ENCODE measurements around the gene PHF20. TPM values are rescaled to one million over a fixed set of nuclear protein-coding genes. Genes with fewer than 3 reads are reported as not detected.
"Not testable (repeated sequence)": the region's sequence is repeated elsewhere in the genome, so short reads cannot be mapped to it uniquely, and the experiment has no call there.

PHF20 gene
- total RNA-seq, 2 experiments from 2014 or later, result 42.7 to 48.3 TPM

- peaks cover 34% of the 10 kb centered on the region for H3K36me3 Mint-ChIP-seq (ENCODE audit: low read depth)
- CTCF ChIA-PET, result interaction anchor here (5.3 kb wide), 1 partner anchor 13 kb away, joined by 27 read pairs; the partner anchor contains the start of gene SCAND1
These were observed 169.8 kb downstream of the PHF20 start for GRCh38 chr20:35941620-35942019.

GRCh38 chr20:35942243-35942642 is 170.4 kb downstream of the PHF20 start:
- Mint-ChIP-seq H3K9me3 (no peaks in the 10 kb centered on the region), H3K36me3 (ENCODE audit: low read depth) (peaks cover 35% of the 10 kb centered on the region), H3K4me1 (no peaks in the 10 kb centered on the region), H3K27me3 (no peaks in the 10 kb centered on the region), H3K27ac (no peak overlapping the region), H3K4me3 (no peak overlapping the region)
- ChIA-PET CTCF (interaction anchor here (5.3 kb wide), 1 partner anchor 12 kb away, joined by 27 read pairs; the partner anchor contains the start of gene SCAND1), POLR2A (interaction anchor here (0.8 to 5.2 kb wide), 2 partner anchors 11 to 15 kb away, joined by 3 to 36 read pairs; partner anchors contain the start of gene SCAND1)
- DNase-seq, result no peak

More at GRCh38 chr20:35941620-35942019, 169.8 kb downstream of the PHF20 start:
- Mint-ChIP-seq H3K4me3 (no peak overlapping the region), H3K27ac (no peak overlapping the region), H3K27me3 (no peaks in the 10 kb centered on the region), H3K9me3 (no peaks in the 10 kb centered on the region), H3K4me1 (no peaks in the 10 kb centered on the region)
- POLR2A ChIA-PET, result interaction anchor here (5.2 kb wide), 1 partner anchor 12 kb away, joined by 36 read pairs; the partner anchor contains the start of gene SCAND1
- DNase-seq, result no peak

- POLR2A ChIA-PET, result interaction anchor here (1.1 kb wide), 1 partner anchor 205 kb away, joined by 4 read pairs; the partner anchor contains the start of gene RBM39
- peak; percentile 40 for DNase-seq
- H3K27ac Mint-ChIP-seq, result no peak overlapping the region
- CTCF ChIA-PET, result interaction anchor here (0.6 to 1.8 kb wide), 15 partner anchors 10 to 255 kb away, joined by 3 to 7 read pairs (median 3); partner anchors contain the start of gene RBM39
- H3K4me1 Mint-ChIP-seq, result peaks cover 23% of the 10 kb centered on the region
- H3K9me3 Mint-ChIP-seq, result no peaks in the 10 kb centered on the region
- H3K36me3 Mint-ChIP-seq (ENCODE audit: low read depth), result peaks cover 26% of the 10 kb centered on the region
- no peaks in the 10 kb centered on the region for H3K27me3 Mint-ChIP-seq
- H3K4me3 Mint-ChIP-seq, result no peak overlapping the region
These were observed 175.7 kb downstream of the PHF20 start for GRCh38 chr20:35947489-35947888.

- Mint-ChIP-seq H3K9me3 (no peaks in the 10 kb centered on the region), H3K27me3 (no peaks in the 10 kb centered on the region), H3K27ac (no peak overlapping the region), H3K4me3 (no peak overlapping the region), H3K36me3 (ENCODE audit: low read depth) (peaks cover 30% of the 10 kb centered on the region), H3K4me1 (peaks cover 27% of the 10 kb centered on the region)
- POLR2A ChIA-PET, result interaction anchor here (1.1 kb wide), 1 partner anchor 206 kb away, joined by 4 read pairs; the partner anchor contains the start of gene RBM39
- no peak for DNase-seq
- CTCF ChIA-PET, result interaction anchor here (0.7 to 1.8 kb wide), 13 partner anchors 10 to 255 kb away, joined by 3 to 7 read pairs (median 4); partner anchors contain the start of gene RBM39
These were observed 176.1 kb downstream of the PHF20 start for GRCh38 chr20:35947907-35948306.

GRCh38 chr20:35950093-35950492 is 178.3 kb downstream of the PHF20 start:
- Mint-ChIP-seq H3K4me3 (no peak overlapping the region), H3K4me1 (peaks cover 30% of the 10 kb centered on the region), H3K27ac (no peak overlapping the region), H3K27me3 (no peaks in the 10 kb centered on the region), H3K36me3 (ENCODE audit: low read depth) (peaks cover 29% of the 10 kb centered on the region), H3K9me3 (no peaks in the 10 kb centered on the region)
- CTCF ChIA-PET, result interaction anchor here (1.3 kb wide), 1 partner anchor 351 kb away, joined by 3 read pairs; no protein-coding TSS in a partner anchor
- DNase-seq, result no peak
- POLR2A ChIA-PET, result no interaction called here

- Mint-ChIP-seq H3K36me3 (ENCODE audit: low read depth) (peaks cover 27% of the 10 kb centered on the region), H3K4me1 (peaks cover 36% of the 10 kb centered on the region), H3K27ac (peak overlapping the region; percentile 100), H3K4me3 (peak overlapping the region; percentile 99)
- ChIA-PET POLR2A (interaction anchor here (1.0 to 4.0 kb wide), 9 partner anchors 10 to 1227 kb away, joined by 3 to 133 read pairs (median 22); partner anchors contain the start of genes ERGIC3, MROH8, NFS1 and PHF20), CTCF (interaction anchor here (2.9 to 4.4 kb wide), 3 partner anchors 42 to 183 kb away, joined by 13 to 27 read pairs (median 22); partner anchors contain the start of gene PHF20)
- H3K27me3 Mint-ChIP-seq, H3K9me3 Mint-ChIP-seq, DNase-seq: not testable (repeated sequence)
These were observed 180.3 kb downstream of the PHF20 start for GRCh38 chr20:35952080-35952479.

- DNase-seq, result no peak
- ChIA-PET CTCF (interaction anchor here (0.6 to 4.4 kb wide), 11 partner anchors 12 to 1252 kb away, joined by 3 to 49 read pairs (median 13); partner anchors contain the start of genes CEP250, CPNE1, PHF20 and RBM12), POLR2A (interaction anchor here (0.6 to 4.0 kb wide), 32 partner anchors 9 to 1959 kb away, joined by 3 to 133 read pairs (median 4); partner anchors contain the start of genes CEP250, CNBD2, CPNE1 and ERGIC3)
- Mint-ChIP-seq H3K4me3 (peak overlapping the region; percentile 99), H3K27me3 (no peaks in the 10 kb centered on the region), H3K4me1 (peaks cover 33% of the 10 kb centered on the region), H3K27ac (peak overlapping the region; percentile 100), H3K36me3 (ENCODE audit: low read depth) (peaks cover 21% of the 10 kb centered on the region), H3K9me3 (no peaks in the 10 kb centered on the region)
These were observed 180.9 kb downstream of the PHF20 start for GRCh38 chr20:35952480-35953386.

- H3K9me3 Mint-ChIP-seq, result no peaks in the 10 kb centered on the region
- no peaks in the 10 kb centered on the region for H3K27me3 Mint-ChIP-seq
- H3K36me3 Mint-ChIP-seq (ENCODE audit: low read depth), result peaks cover 13% of the 10 kb centered on the region
- DNase-seq, result peak; percentile 84
- H3K4me1 Mint-ChIP-seq, result peaks cover 25% of the 10 kb centered on the region
- H3K27ac Mint-ChIP-seq, result peak overlapping the region; percentile 100
- peak overlapping the region; percentile 99 for H3K4me3 Mint-ChIP-seq
- ChIA-PET POLR2A (interaction anchor here (0.6 to 4.0 kb wide), 66 partner anchors 8 to 1960 kb away, joined by 3 to 133 read pairs (median 4); partner anchors contain the start of genes AAR2, CEP250, CNBD2 and CPNE1), CTCF (interaction anchor here (0.6 to 4.4 kb wide), 47 partner anchors 8 to 1944 kb away, joined by 3 to 49 read pairs (median 4); partner anchors contain the start of genes AAR2, CEP250, CPNE1 and EDEM2)
These were observed 181.8 kb downstream of the PHF20 start for GRCh38 chr20:35953387-35954199.

- POLR2A ChIA-PET, result interaction anchor here (0.6 to 4.0 kb wide), 57 partner anchors 9 to 1961 kb away, joined by 3 to 133 read pairs (median 5); partner anchors contain the start of genes AAR2, CEP250, CNBD2 and CPNE1
- Mint-ChIP-seq H3K4me1 (peaks cover 25% of the 10 kb centered on the region), H3K27ac (peak within 1 kb of the TSS; percentile 100)
These were observed 182.5 kb downstream of the PHF20 start, which contains the start of gene SCAND1 for GRCh38 chr20:35954200-35954906. Gene SCAND1, minus strand, starts transcription at chr20:35954502. Its CDS starts 218 bp downstream, at chr20:35954284.

GRCh38 chr20:35954907-35955251 is 183.1 kb downstream of the PHF20 start:
- POLR2A ChIA-PET, result interaction anchor here (0.9 to 4.0 kb wide), 35 partner anchors 10 to 1224 kb away, joined by 3 to 133 read pairs (median 6); partner anchors contain the start of genes AAR2, CEP250, CNBD2 and CPNE1

More at GRCh38 chr20:35954200-35954906, 182.5 kb downstream of the PHF20 start, which contains the start of gene SCAND1:
- DNase-seq, result peak; percentile 97
- Mint-ChIP-seq H3K36me3 (ENCODE audit: low read depth) (peaks cover 13% of the 10 kb centered on the region), H3K9me3 (peaks cover 2% of the 10 kb centered on the region), H3K27me3 (no peaks in the 10 kb centered on the region), H3K4me3 (peak within 1 kb of the TSS; percentile 99)
- CTCF ChIA-PET, result interaction anchor here (0.6 to 4.4 kb wide), 49 partner anchors 9 to 1945 kb away, joined by 3 to 49 read pairs (median 4); partner anchors contain the start of genes AAR2, CEP250, CPNE1 and EDEM2

GRCh38 chr20:35956616-35957015 is 184.8 kb downstream of the PHF20 start:
- Mint-ChIP-seq H3K4me1 (peaks cover 22% of the 10 kb centered on the region), H3K36me3 (ENCODE audit: low read depth) (peaks cover 11% of the 10 kb centered on the region), H3K27me3 (peaks cover 4% of the 10 kb centered on the region), H3K9me3 (peaks cover 2% of the 10 kb centered on the region), H3K4me3 (no peak overlapping the region), H3K27ac (no peak overlapping the region)
- no peak for DNase-seq
- ChIA-PET POLR2A (no interaction called here), CTCF (interaction anchor here (4.4 kb wide), 1 partner anchor 37 kb away, joined by 27 read pairs; no protein-coding TSS in a partner anchor)

More at GRCh38 chr20:35954907-35955251, 183.1 kb downstream of the PHF20 start:
- H3K9me3 Mint-ChIP-seq, result peaks cover 2% of the 10 kb centered on the region
- CTCF ChIA-PET, result interaction anchor here (0.8 to 4.4 kb wide), 33 partner anchors 9 to 641 kb away, joined by 3 to 49 read pairs (median 6); partner anchors contain the start of genes CEP250, CPNE1, ERGIC3 and PHF20
- peak overlapping the region; percentile 99 for H3K4me3 Mint-ChIP-seq
- H3K4me1 Mint-ChIP-seq, result peaks cover 25% of the 10 kb centered on the region
- peak; percentile 52 for DNase-seq
- peaks cover 13% of the 10 kb centered on the region for H3K36me3 Mint-ChIP-seq (ENCODE audit: low read depth)
- H3K27ac Mint-ChIP-seq, result peak overlapping the region; percentile 100
- no peaks in the 10 kb centered on the region for H3K27me3 Mint-ChIP-seq

All from activated CD4-positive, alpha-beta memory T cell treated with anti-CD3 and anti-CD28 coated beads, Interleukin-2, amount 10 ng/mL, durations not matched to agents 7 days and 5 days (primary cell).